GM23338 (cell line): ENCODE results near the gene MINDY3. TPM values are rescaled to one million over a fixed set of nuclear protein-coding genes. Genes with fewer than 3 reads are reported as not detected.
"Not testable (repeated sequence)": the region's sequence is repeated elsewhere in the genome, so short reads cannot be mapped to it uniquely, and the experiment has no call there.

Experiments
- ATAC-seq: fragments of 200-7000 bp; cut with Tn5 transposase; 3 replicates; pipeline ENCODE4 v1.9.1; 2020
- DNase-seq: peaks from one replicate; pipeline ENCODE4 v3.0.0-alpha.2; 2015; ENCODE audit warnings: low spot score
- H2AFZ ChIP-seq: fragments of 200-600 bp; sonication (generic); 2 replicates; pipeline ENCODE4 v1.8.0; 2016; ENCODE audit warnings: antibody characterized with exemption, mild to moderate bottlenecking, moderate library complexity
- H3F3A ChIP-seq: fragments of 200-600 bp; sonication (generic); replicated peaks from 2 replicates; pipeline ENCODE4 v1.8.0; 2017; ENCODE audit warnings: antibody characterized with exemption, mixed run types, low read depth
- H3K27ac ChIP-seq: fragments of 200-600 bp; sonication (generic); 2 replicates; pipeline ENCODE4 v1.6.1; 2016; ENCODE audit warnings: low read depth
- H3K27me3 ChIP-seq: fragments of 200-600 bp; sonication (generic); 2 replicates; pipeline ENCODE4 v1.8.0; 2016; ENCODE audit warnings: mild to moderate bottlenecking, mixed run types, moderate library complexity; ENCODE audit not compliant: insufficient read depth
- H3K36me3 ChIP-seq: fragments of 200-600 bp; sonication (generic); 2 replicates; pipeline ENCODE4 v1.8.0; 2016; ENCODE audit warnings: mild to moderate bottlenecking; ENCODE audit not compliant: insufficient read depth
- H3K4me1 ChIP-seq: fragments of 200-600 bp; sonication (generic); 2 replicates; pipeline ENCODE4 v1.8.0; 2016; ENCODE audit warnings: mild to moderate bottlenecking, moderate library complexity; ENCODE audit not compliant: insufficient read depth
- H3K4me2 ChIP-seq: fragments of 200-600 bp; sonication (generic); 2 replicates; pipeline ENCODE4 v1.7.1; 2017; ENCODE audit warnings: mixed run types
- H3K4me3 ChIP-seq: fragments of 200-600 bp; sonication (generic); 2 replicates; pipeline ENCODE4 v1.6.1; 2016; ENCODE audit warnings: mixed run types
- H3K79me2 ChIP-seq: fragments of 200-600 bp; sonication (generic); replicated peaks from 2 replicates; pipeline ENCODE4 v1.8.0; 2017; ENCODE audit warnings: mild to moderate bottlenecking; ENCODE audit not compliant: insufficient read depth
- H3K9me2 ChIP-seq: fragments of 200-600 bp; sonication (generic); 2 replicates; pipeline ENCODE4 v1.8.0; 2017; ENCODE audit not compliant: insufficient read depth
- H4K20me1 ChIP-seq: fragments of 200-600 bp; sonication (generic); replicated peaks from 2 replicates; pipeline ENCODE4 v1.8.0; 2017; ENCODE audit warnings: mild to moderate bottlenecking; ENCODE audit not compliant: insufficient read depth
- H3K27ac Mint-ChIP-seq: 2 replicates; pipeline ENCODE4 v1.8.0; 2020; ENCODE audit warnings: inconsistent platforms, mild to moderate bottlenecking, moderate library complexity, mixed read lengths
- H3K27me3 Mint-ChIP-seq: 3 replicates; pipeline ENCODE4 v1.8.0; 2022; ENCODE audit warnings: low read depth, mild to moderate bottlenecking, moderate library complexity, mixed read lengths, inconsistent platforms; ENCODE audit not compliant: insufficient read depth, poor library complexity
- H3K36me3 Mint-ChIP-seq: 3 replicates; pipeline ENCODE4 v1.8.0; 2021; ENCODE audit warnings: low read depth, mild to moderate bottlenecking, inconsistent platforms, moderate library complexity, mixed read lengths
- H3K4me1 Mint-ChIP-seq: 3 replicates; pipeline ENCODE4 v1.8.0; 2020; ENCODE audit warnings: mild to moderate bottlenecking, inconsistent platforms, mixed read lengths
- H3K4me3 Mint-ChIP-seq: 3 replicates; pipeline ENCODE4 v1.8.0; 2021; ENCODE audit warnings: moderate library complexity, mild to moderate bottlenecking, inconsistent platforms, mixed read lengths
- H3K9me3 Mint-ChIP-seq: 3 replicates; pipeline ENCODE4 v1.8.0; 2020; ENCODE audit warnings: moderate library complexity, mild to moderate bottlenecking, inconsistent platforms, mixed read lengths
- ETS1 ChIP-seq: IDR thresholded peaks from 2 replicates; pipeline ENCODE4 v1.6.1; 2016; ENCODE audit warnings: antibody characterized with exemption
- EZH2 ChIP-seq: fragments of 200-600 bp; sonication (generic); IDR thresholded peaks from one replicate; pipeline ENCODE4 v1.8.0; 2017; ENCODE audit warnings: antibody characterized with exemption, mild to moderate bottlenecking, low read depth; ENCODE audit not compliant: unreplicated experiment
- NANOG ChIP-seq: IDR thresholded peaks from 2 replicates; pipeline ENCODE4 v1.6.1; 2016; ENCODE audit warnings: antibody characterized with exemption, borderline replicate concordance
- POLR2AphosphoS5 ChIP-seq: IDR thresholded peaks from 2 replicates; pipeline ENCODE4 v1.6.1; 2016; ENCODE audit warnings: antibody characterized with exemption, low read depth
- REST ChIP-seq: IDR thresholded peaks from one replicate; pipeline ENCODE4 v1.6.1; 2018; ENCODE audit warnings: antibody characterized with exemption; ENCODE audit not compliant: unreplicated experiment
- ZNF114 ChIP-seq: fragments of 250-450 bp; sonication (Bioruptor Pico); IDR thresholded peaks from 2 replicates; pipeline ENCODE4 v1.5.0; 2020; ENCODE audit warnings: mild to moderate bottlenecking, moderate library complexity
- ZNF331 ChIP-seq: fragments of 250-450 bp; sonication (Bioruptor Pico); IDR thresholded peaks from 2 replicates; pipeline ENCODE4 v1.5.0; 2020; ENCODE audit warnings: low read depth, mild to moderate bottlenecking, moderate library complexity
- polyA plus RNA-seq: library from polyadenylated mRNA; unstranded; fragments of >200 nt; fragmentation: Nextera tagmentation; extraction: Ambion mirVana; gene quantifications from 2 replicates; pipeline ENCODE4 v1.2.1, GENCODE V29; 2016
- total RNA-seq: library from RNA; depleted of rRNA; stranded (reverse); fragments of >200 nt; shearing (Covaris generic); gene quantifications from 2 replicates; pipeline ENCODE4 v1.2.3, GENCODE V29; 2014

Gene MINDY3
- total and polyA plus RNA-seq, 2 experiments from 2014 or later, result 10.2 to 13.6 TPM

- H3K27me3 ChIP-seq, result no peaks in the 10 kb centered on the region
- H3K27ac ChIP-seq, result no peak overlapping the region
- H3K4me3 ChIP-seq, result no peak overlapping the region
- H3K79me2 ChIP-seq, result no peaks in the 10 kb centered on the region
- Mint-ChIP-seq H3K4me3 (no peak overlapping the region), H3K36me3 (no peaks in the 10 kb centered on the region), H3K27ac (no peak overlapping the region), H3K9me3 (peaks cover 6% of the 10 kb centered on the region), H3K27me3 (peaks cover 2% of the 10 kb centered on the region), H3K4me1 (no peaks in the 10 kb centered on the region)
- H3K4me1 ChIP-seq, result no peaks in the 10 kb centered on the region
- no peak for DNase-seq
- no peaks in the 10 kb centered on the region for H4K20me1 ChIP-seq
- no peak overlapping the region for H3K4me2 ChIP-seq
- no peaks in the 10 kb centered on the region for H3K9me2 ChIP-seq
- H3F3A ChIP-seq, result no peaks in the 10 kb centered on the region
- no peaks in the 10 kb centered on the region for H3K36me3 ChIP-seq
- no peak overlapping the region for H2AFZ ChIP-seq
- no peak for TF ChIP-seq POLR2AphosphoS5
- no peak for TF ChIP-seq NANOG
- TF ChIP-seq EZH2, result no peak
- no peak for TF ChIP-seq ZNF331 (CRISPR knock-in tag)
- TF ChIP-seq ZNF114, result no peak
- TF ChIP-seq ETS1, result no peak
- no peak for TF ChIP-seq REST
- ATAC-seq, result no peak
These were observed 97.3 kb downstream of the MINDY3 start for GRCh38 chr10:15763006-15763405.

- H3K27me3 ChIP-seq, H3K4me3 Mint-ChIP-seq, ATAC-seq, H3K4me3 ChIP-seq, DNase-seq, H3K79me2 ChIP-seq, H3F3A ChIP-seq, H3K9me2 ChIP-seq, H3K27me3 Mint-ChIP-seq, H3K4me2 ChIP-seq, H3K9me3 Mint-ChIP-seq, H3K36me3 Mint-ChIP-seq, H3K36me3 ChIP-seq, H3K4me1 Mint-ChIP-seq, H2AFZ ChIP-seq, H3K27ac ChIP-seq, H3K4me1 ChIP-seq, H4K20me1 ChIP-seq, H3K27ac Mint-ChIP-seq: not testable (repeated sequence)
These were observed 98.1 kb downstream of the MINDY3 start for GRCh38 chr10:15762239-15762638.

GRCh38 chr10:15761224-15761623 is 99.1 kb downstream of the MINDY3 start:
- DNase-seq, H3K4me3 ChIP-seq, H2AFZ ChIP-seq, H3K4me1 ChIP-seq, H3K36me3 Mint-ChIP-seq, H3K27ac Mint-ChIP-seq, H3K36me3 ChIP-seq, H3K4me2 ChIP-seq, H3K9me2 ChIP-seq, H3K27me3 Mint-ChIP-seq, H3K4me1 Mint-ChIP-seq, H3F3A ChIP-seq, ATAC-seq, H3K9me3 Mint-ChIP-seq, H3K79me2 ChIP-seq, H3K4me3 Mint-ChIP-seq, H3K27me3 ChIP-seq, H4K20me1 ChIP-seq, H3K27ac ChIP-seq: not testable (repeated sequence)
